Activated CD8-positive, alpha-beta memory T cell treated with anti-CD3 and anti-CD28 coated beads for 1 hour (primary cell): ENCODE data around the gene LCN12.
A peak's percentile ranks its signal among the peaks of the same experiment; 100 is the strongest.
"Not testable (repeated sequence)": the region's sequence is repeated elsewhere in the genome, so short reads cannot be mapped to it uniquely, and the experiment has no call there.

Experiments used
- DNase-seq, 2 donors: peaks; one replicate each; pipeline ENCODE4 v3.0.0-alpha.2; 2020; ENCODE audit warnings: low read depth in 1 of 2; ENCODE audit errors: extremely low read depth in 1 of 2

Gene LCN12

GRCh38 chr9:136984464-136985026 lies 32.5 kb downstream of the LCN12 start:
- no peak for DNase-seq

GRCh38 chr9:136985027-136985602 lies 33.0 kb downstream of the LCN12 start:
- no peak for DNase-seq

- no peak for DNase-seq
Measured at GRCh38 chr9:136985853-136986252, 33.8 kb downstream of the LCN12 start.

- DNase-seq, result no peak
Measured at GRCh38 chr9:136988872-136989271, 36.8 kb downstream of the LCN12 start.

- DNase-seq, result no peak
Measured at GRCh38 chr9:136990242-136990911, 38.3 kb downstream of the LCN12 start.

GRCh38 chr9:136991993-136992818 lies 40.1 kb downstream of the LCN12 start, which contains the start of gene PAXX:
TSS of gene PAXX (plus strand) at chr9:136992422. CDS start at chr9:136992444, 22 bp downstream.
- DNase-seq, result peak; percentile 71 to 93

GRCh38 chr9:136992819-136993369 lies 40.8 kb downstream of the LCN12 start:
- DNase-seq, result no peak

GRCh38 chr9:136994180-136994887 lies 42.3 kb downstream of the LCN12 start:
- DNase-seq, result no peak

GRCh38 chr9:136994888-136995230 lies 42.8 kb downstream of the LCN12 start:
- no peak for DNase-seq

- DNase-seq, result no peak
Measured at GRCh38 chr9:136995362-136995761, 43.3 kb downstream of the LCN12 start.

- no peak for DNase-seq
Measured at GRCh38 chr9:136995772-136996311, 43.8 kb downstream of the LCN12 start.

GRCh38 chr9:136996361-136997292 lies 44.6 kb downstream of the LCN12 start, which contains the start of gene CLIC3:
TSS of gene CLIC3 (minus strand) at chr9:136996568. CDS start at chr9:136996543, 25 bp downstream.
- peak; percentile 17 to 40 for DNase-seq

- no peak for DNase-seq
Measured at GRCh38 chr9:136997371-136997770, 45.3 kb downstream of the LCN12 start.

GRCh38 chr9:136997830-136998234 lies 45.8 kb downstream of the LCN12 start:
- no peak for DNase-seq

- no peak for DNase-seq
Measured at GRCh38 chr9:137000177-137000930, 48.3 kb downstream of the LCN12 start.

GRCh38 chr9:137001857-137002645 lies 50.0 kb downstream of the LCN12 start:
- no peak for DNase-seq

GRCh38 chr9:137002646-137003041 lies 50.6 kb downstream of the LCN12 start:
- DNase-seq, result no peak

- DNase-seq, result not testable (repeated sequence)
Measured at GRCh38 chr9:137004285-137004684, 52.2 kb downstream of the LCN12 start.
